WERI-Rb-1 (cell line): Measurements from ENCODE around the gene SFXN5.
A peak's percentile ranks its signal among the peaks of the same experiment; 100 is the strongest.

Experiments used
- DNase-seq: peaks from one replicate; pipeline ENCODE4 v3.0.0-alpha.2; 2020
- H3K27ac ChIP-seq: fragments of 250-450 bp; sonication (Bioruptor Pico); 2 replicates; pipeline ENCODE4 v1.5.1; 2020; ENCODE audit warnings: mild to moderate bottlenecking, moderate library complexity
- H3K27me3 ChIP-seq: fragments of 250-450 bp; sonication (Bioruptor Pico); 2 replicates; pipeline ENCODE4 v1.5.1; 2021; ENCODE audit warnings: mild to moderate bottlenecking, low read depth, moderate library complexity; ENCODE audit not compliant: insufficient read depth, severe bottlenecking
- H3K36me3 ChIP-seq: fragments of 250-450 bp; sonication (Bioruptor Pico); 2 replicates; pipeline ENCODE4 v1.5.1; 2020; ENCODE audit warnings: mild to moderate bottlenecking, moderate library complexity
- H3K4me3 ChIP-seq: 2 replicates; pipeline ENCODE4 v1.5.1; 2011; ENCODE audit warnings: low read depth, mild to moderate bottlenecking, control low read depth, low read length
- H3K9me3 ChIP-seq: fragments of 250-450 bp; sonication (Bioruptor Pico); 2 replicates; pipeline ENCODE4 v1.5.1; 2021; ENCODE audit warnings: mild to moderate bottlenecking, moderate library complexity; ENCODE audit not compliant: severe bottlenecking
- TF ChIP-seq, protein P1 (sequence below): IDR thresholded peaks from 2 replicates; pipeline ENCODE4 v1.5.1; 2011; ENCODE audit warnings: low read depth, mild to moderate bottlenecking, control low read depth, inconsistent platforms, low read length

SFXN5 gene

DNA sequence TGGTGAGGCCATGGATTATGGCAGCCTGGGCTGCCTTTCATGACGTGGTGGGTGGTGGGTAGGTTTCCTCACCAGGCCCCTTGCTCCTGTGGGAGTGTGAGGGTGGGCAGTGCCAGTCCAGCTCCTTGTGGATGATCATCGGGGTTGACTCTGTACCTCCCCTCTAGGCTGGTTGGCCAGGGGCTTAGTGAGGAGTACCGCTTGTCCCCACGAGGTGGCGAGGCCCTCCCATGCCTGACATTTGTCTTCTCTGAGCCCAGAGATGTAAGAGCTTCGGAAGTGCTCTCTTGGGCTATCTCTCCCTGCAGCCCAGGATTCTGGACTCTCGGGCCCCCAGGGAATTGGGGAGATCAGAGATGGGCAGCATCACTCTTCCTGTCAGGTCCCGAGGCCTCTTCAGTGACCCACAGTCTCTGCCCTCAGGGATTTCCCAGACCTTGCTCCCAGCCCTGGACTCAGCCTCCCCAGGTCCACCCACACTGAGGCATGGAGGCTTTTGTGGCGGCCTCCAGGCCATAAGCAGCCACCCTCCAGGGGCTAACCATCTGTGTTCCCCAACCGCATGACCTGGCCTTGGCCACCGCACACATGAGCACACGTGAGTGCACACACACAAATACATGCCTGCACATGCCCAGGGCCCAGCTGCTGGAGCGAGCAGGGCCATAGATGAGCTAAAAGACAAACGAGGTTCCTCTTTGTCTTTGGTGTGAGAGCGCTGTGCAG lies 177.8 kb downstream of the SFXN5 start:
- Histone ChIP-seq H3K36me3 (peaks cover 25% of the 10 kb centered on the region), H3K4me3 (no peak overlapping the region), H3K27ac (peak overlapping the region; percentile 54), H3K9me3 (no peaks in the 10 kb centered on the region), H3K27me3 (no peaks in the 10 kb centered on the region)
- peak; percentile 94 for DNase-seq
- TF ChIP-seq, protein P1, sequence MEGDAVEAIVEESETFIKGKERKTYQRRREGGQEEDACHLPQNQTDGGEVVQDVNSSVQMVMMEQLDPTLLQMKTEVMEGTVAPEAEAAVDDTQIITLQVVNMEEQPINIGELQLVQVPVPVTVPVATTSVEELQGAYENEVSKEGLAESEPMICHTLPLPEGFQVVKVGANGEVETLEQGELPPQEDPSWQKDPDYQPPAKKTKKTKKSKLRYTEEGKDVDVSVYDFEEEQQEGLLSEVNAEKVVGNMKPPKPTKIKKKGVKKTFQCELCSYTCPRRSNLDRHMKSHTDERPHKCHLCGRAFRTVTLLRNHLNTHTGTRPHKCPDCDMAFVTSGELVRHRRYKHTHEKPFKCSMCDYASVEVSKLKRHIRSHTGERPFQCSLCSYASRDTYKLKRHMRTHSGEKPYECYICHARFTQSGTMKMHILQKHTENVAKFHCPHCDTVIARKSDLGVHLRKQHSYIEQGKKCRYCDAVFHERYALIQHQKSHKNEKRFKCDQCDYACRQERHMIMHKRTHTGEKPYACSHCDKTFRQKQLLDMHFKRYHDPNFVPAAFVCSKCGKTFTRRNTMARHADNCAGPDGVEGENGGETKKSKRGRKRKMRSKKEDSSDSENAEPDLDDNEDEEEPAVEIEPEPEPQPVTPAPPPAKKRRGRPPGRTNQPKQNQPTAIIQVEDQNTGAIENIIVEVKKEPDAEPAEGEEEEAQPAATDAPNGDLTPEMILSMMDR = peak; percentile 98

DNA sequence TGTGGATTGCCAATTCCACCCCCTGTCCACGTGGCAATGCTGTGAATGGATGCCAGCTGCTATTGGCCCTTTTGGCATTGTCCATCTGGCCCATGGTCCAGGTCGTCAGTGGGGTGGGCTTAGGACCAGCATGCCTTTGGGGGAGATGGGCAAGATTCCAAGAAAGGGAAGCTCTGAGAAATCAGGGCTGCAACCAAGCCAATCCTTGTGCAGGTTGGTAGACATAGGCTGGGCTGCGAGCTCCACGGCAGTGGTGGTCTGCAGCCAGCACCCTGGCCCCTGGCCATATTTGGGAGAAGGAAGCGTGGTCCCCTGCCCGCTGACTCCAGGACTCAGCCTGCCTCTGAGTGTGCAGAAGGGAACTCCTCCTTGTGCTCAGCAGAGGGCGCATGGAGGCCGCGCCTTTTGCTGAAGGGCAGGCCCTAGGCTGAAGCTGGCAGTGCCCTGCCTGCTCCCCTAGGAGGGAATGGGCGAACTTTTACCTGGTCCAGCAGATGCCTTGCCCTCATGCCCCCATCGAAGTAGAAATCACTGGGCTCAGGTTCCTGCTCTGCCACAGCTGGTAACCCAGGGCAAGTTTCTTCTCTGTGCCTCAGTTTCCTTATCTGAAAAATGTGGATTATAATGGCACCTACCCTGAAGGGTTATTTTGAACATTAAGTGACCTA lies 178.9 kb downstream of the SFXN5 start:
- H3K4me3 ChIP-seq = no peak overlapping the region
- TF ChIP-seq, protein P1 = peak; percentile 97
- peaks cover 30% of the 10 kb centered on the region for H3K36me3 ChIP-seq
- H3K27ac ChIP-seq = no peak overlapping the region
- no peaks in the 10 kb centered on the region for H3K27me3 ChIP-seq
- peak; percentile 77 for DNase-seq
- no peaks in the 10 kb centered on the region for H3K9me3 ChIP-seq
